Neural cell (in vitro differentiated cells): ENCODE measurements around the gene ZMYM2. TPM values are rescaled to one million over a fixed set of nuclear protein-coding genes. Genes with fewer than 3 reads are reported as not detected.

Experiments
- H2AFZ ChIP-seq: fragments of 200-600, 300-800 bp; sonication (generic), shearing (Covaris generic); 2 replicates; pipeline ENCODE4 v1.6.0; 2014; ENCODE audit warnings: low read depth, mild to moderate bottlenecking, antibody characterized with exemption, low read length, moderate library complexity
- H3F3A ChIP-seq: fragments of 200-600 bp; shearing (Covaris generic); 2 replicates; pipeline ENCODE4 v1.6.1; 2016; ENCODE audit warnings: mild to moderate bottlenecking, moderate library complexity, mixed read lengths, antibody characterized with exemption, low read length; ENCODE audit not compliant: insufficient read depth, poor library complexity, severe bottlenecking
- H3K27ac ChIP-seq: fragments of 200-600, 300-800 bp; sonication (generic), shearing (Covaris generic); 2 replicates; pipeline ENCODE4 v1.5.1; 2014; ENCODE audit warnings: mild to moderate bottlenecking, low read length, moderate library complexity
- H3K27me3 ChIP-seq: fragments of 300-800, 200-600 bp; sonication (generic), shearing (Covaris generic); 2 replicates; pipeline ENCODE4 v1.6.0; 2014; ENCODE audit warnings: mild to moderate bottlenecking, low read depth, low read length, moderate library complexity; ENCODE audit not compliant: insufficient read depth
- H3K36me3 ChIP-seq: fragments of 300-800, 200-600 bp; sonication (generic), shearing (Covaris generic); 2 replicates; pipeline ENCODE4 v1.5.1; 2014; ENCODE audit warnings: mild to moderate bottlenecking, antibody characterized with exemption, low read length, moderate library complexity; ENCODE audit not compliant: insufficient read depth
- H3K4me2 ChIP-seq: fragments of 300-800, 200-600 bp; sonication (generic), shearing (Covaris generic); 2 replicates; pipeline ENCODE4 v1.6.0; 2014; ENCODE audit warnings: mild to moderate bottlenecking, low read length
- H3K4me3 ChIP-seq: fragments of 300-800, 200-600 bp; sonication (generic), shearing (Covaris generic); 2 replicates; pipeline ENCODE4 v1.5.1; 2014; ENCODE audit warnings: mild to moderate bottlenecking, low read length, moderate library complexity
- H3K79me2 ChIP-seq: fragments of 200-600 bp; shearing (Covaris generic); replicated peaks from 2 replicates; pipeline ENCODE4 v1.6.0; 2014; ENCODE audit warnings: mild to moderate bottlenecking, low read length, moderate library complexity; ENCODE audit not compliant: insufficient read depth
- H3K9ac ChIP-seq: fragments of 300-800, 200-600 bp; sonication (generic), shearing (Covaris generic); 2 replicates; pipeline ENCODE4 v1.6.1; 2016; ENCODE audit warnings: mild to moderate bottlenecking, low read length, mixed read lengths
- H3K9me2 ChIP-seq: fragments of 200-600 bp; shearing (Covaris generic); 2 replicates; pipeline ENCODE4 v1.6.1; 2016; ENCODE audit warnings: mild to moderate bottlenecking, low read length, mixed read lengths; ENCODE audit not compliant: insufficient read depth
- H3K9me3 ChIP-seq: fragments of 200-600, 300-800 bp; sonication (generic), shearing (Covaris generic); 2 replicates; pipeline ENCODE4 v1.6.1; 2016; ENCODE audit warnings: mild to moderate bottlenecking, mixed run types, low read length, moderate library complexity, mixed read lengths
- H4K20me1 ChIP-seq: fragments of 200-600 bp; shearing (Covaris generic); 2 replicates; pipeline ENCODE4 v1.6.1; 2016; ENCODE audit warnings: mild to moderate bottlenecking, mixed run types; ENCODE audit not compliant: insufficient read depth
- CTCF ChIP-seq: fragments of 450-650 bp; IDR thresholded peaks from 2 replicates; pipeline ENCODE4 v1.5.1; 2014; ENCODE audit warnings: antibody characterized with exemption, mild to moderate bottlenecking, moderate library complexity; ENCODE audit not compliant: poor library complexity, severe bottlenecking
- EP300 ChIP-seq: fragments of 450-650 bp; conservative IDR thresholded peaks from 2 replicates; pipeline ENCODE4 v1.6.1; 2014; ENCODE audit warnings: antibody characterized with exemption, mild to moderate bottlenecking, moderate library complexity; ENCODE audit not compliant: poor library complexity, severe bottlenecking
- EZH2 ChIP-seq: fragments of 200-600, 300-800 bp; shearing (Covaris generic), sonication (generic); IDR thresholded peaks from 2 replicates; pipeline ENCODE4 v1.6.1; 2014; ENCODE audit warnings: antibody characterized with exemption, low read length, borderline replicate concordance, mild to moderate bottlenecking; ENCODE audit not compliant: insufficient read depth, poor library complexity, severe bottlenecking
- MXI1 ChIP-seq: fragments of 450-650 bp; conservative IDR thresholded peaks from 2 replicates; pipeline ENCODE4 v1.6.1; 2014; ENCODE audit warnings: antibody characterized with exemption, mild to moderate bottlenecking; ENCODE audit not compliant: poor library complexity, severe bottlenecking
- POLR2AphosphoS5 ChIP-seq: IDR thresholded peaks from 2 replicates; pipeline ENCODE4 v1.6.1; 2012
- RAD21 ChIP-seq: fragments of 450-650 bp; conservative IDR thresholded peaks from 2 replicates; pipeline ENCODE4 v1.6.1; 2014; ENCODE audit warnings: antibody characterized with exemption, mild to moderate bottlenecking, moderate library complexity
- REST ChIP-seq: IDR thresholded peaks from 2 replicates; pipeline ENCODE4 v1.6.1; 2012; ENCODE audit warnings: borderline replicate concordance
- SMC3 ChIP-seq: fragments of 450-650 bp; conservative IDR thresholded peaks from 2 replicates; pipeline ENCODE4 v1.6.1; 2014; ENCODE audit warnings: antibody characterized with exemption, mild to moderate bottlenecking, moderate library complexity; ENCODE audit not compliant: poor library complexity
- TAF1 ChIP-seq: IDR thresholded peaks from 2 replicates; pipeline ENCODE4 v1.6.1; 2012; ENCODE audit warnings: low read depth
- polyA plus RNA-seq: library from polyadenylated mRNA; depleted of rRNA; stranded (reverse); fragments of >200 nt; gene quantifications from 2 replicates; pipeline ENCODE4 v1.2.3, GENCODE V29; 2014

ZMYM2 gene
- polyA plus RNA-seq, 1 donor from 2014 or later, result 92.2 TPM

DNA sequence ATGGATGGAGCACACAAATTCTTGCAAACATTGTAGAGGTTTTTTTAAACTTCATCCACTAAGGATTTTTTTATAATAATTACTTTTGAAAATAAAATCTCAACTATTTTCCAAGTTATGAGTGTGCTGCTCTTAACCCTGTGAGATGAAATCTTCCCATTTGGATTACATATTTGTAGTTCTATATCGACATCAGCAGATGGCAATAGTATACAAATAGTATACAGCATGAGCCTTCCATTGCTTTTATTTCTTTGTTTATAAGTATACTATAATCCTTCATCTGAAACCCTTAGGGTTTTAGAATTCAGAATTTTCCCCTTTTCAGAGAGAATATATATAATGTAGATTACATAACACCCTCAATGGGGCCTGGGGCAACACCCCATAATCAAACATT, 131.8 kb downstream of the ZMYM2 start:
- no peak overlapping the region for H3K4me3 ChIP-seq
- no peaks in the 10 kb centered on the region for H3F3A ChIP-seq
- TF ChIP-seq EP300, result no peak
- peak; percentile 25 for TF ChIP-seq CTCF
- TF ChIP-seq RAD21, result peak; percentile 38
- TF ChIP-seq TAF1, result no peak
- TF ChIP-seq EZH2, result no peak
- TF ChIP-seq SMC3, result peak; percentile 21
- no peak for TF ChIP-seq POLR2AphosphoS5
- TF ChIP-seq MXI1, result no peak
- TF ChIP-seq REST, result no peak
- no peaks in the 10 kb centered on the region for H3K9me2 ChIP-seq
- H2AFZ ChIP-seq, result no peak overlapping the region
- no peaks in the 10 kb centered on the region for H3K27me3 ChIP-seq
- H3K4me2 ChIP-seq, result no peak overlapping the region
- no peaks in the 10 kb centered on the region for H3K9me3 ChIP-seq
- no peak overlapping the region for H3K9ac ChIP-seq
- H3K36me3 ChIP-seq, result no peaks in the 10 kb centered on the region
- H3K79me2 ChIP-seq, result no peaks in the 10 kb centered on the region
- no peak overlapping the region for H3K27ac ChIP-seq
- no peaks in the 10 kb centered on the region for H4K20me1 ChIP-seq

DNA sequence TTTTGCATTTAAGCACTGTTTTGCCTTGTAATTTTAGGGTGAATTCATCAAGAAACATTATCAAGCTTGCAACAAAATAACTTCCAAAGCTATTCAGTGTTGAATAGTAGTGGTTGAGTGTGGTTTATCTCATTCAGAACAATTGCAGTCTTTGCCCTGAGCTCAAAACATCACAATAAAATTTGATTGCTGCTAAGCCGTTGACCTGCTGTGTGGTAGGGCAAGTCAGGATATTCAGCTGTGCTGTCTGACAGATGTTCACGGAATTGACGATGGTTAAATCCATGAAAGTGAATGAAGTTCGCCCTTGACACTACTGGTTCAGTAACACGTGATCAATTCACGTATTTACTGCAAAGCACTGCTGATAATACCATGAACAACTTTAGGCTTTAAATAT, 135.4 kb downstream of the ZMYM2 start:
- no peak overlapping the region for H3K4me3 ChIP-seq
- H3K9ac ChIP-seq, result no peak overlapping the region
- H2AFZ ChIP-seq, result no peak overlapping the region
- no peaks in the 10 kb centered on the region for H3K9me3 ChIP-seq
- no peaks in the 10 kb centered on the region for H3F3A ChIP-seq
- no peaks in the 10 kb centered on the region for H3K9me2 ChIP-seq
- no peaks in the 10 kb centered on the region for H3K27me3 ChIP-seq
- TF ChIP-seq RAD21, result no peak
- no peak for TF ChIP-seq EZH2
- TF ChIP-seq EP300, result no peak
- no peak for TF ChIP-seq REST
- no peak for TF ChIP-seq SMC3
- TF ChIP-seq CTCF, result no peak
- no peak for TF ChIP-seq POLR2AphosphoS5
- no peak for TF ChIP-seq MXI1
- TF ChIP-seq TAF1, result no peak
- no peaks in the 10 kb centered on the region for H3K36me3 ChIP-seq
- H3K79me2 ChIP-seq, result no peaks in the 10 kb centered on the region
- no peak overlapping the region for H3K4me2 ChIP-seq
- H4K20me1 ChIP-seq, result no peaks in the 10 kb centered on the region
- H3K27ac ChIP-seq, result no peak overlapping the region
